HG03575 (cell line): ENCODE results near the gene RMRP.
A peak's percentile ranks its signal among the peaks of the same experiment; 100 is the strongest.

Experiments used
- ATAC-seq: cut with Tn5 transposase; IDR thresholded peaks from one replicate; pipeline ENCODE4 v1.9.1; 2021; ENCODE audit not compliant: unreplicated experiment, insufficient number of reproducible peaks, low FRiP score; ENCODE audit errors: extremely low read depth

RMRP gene

GRCh38 chr9:35673132-35674024 lies 15.6 kb upstream of the RMRP start, which contains the start of gene CA9:
Gene CA9 (plus strand): TSS chr9:35673928. CDS start chr9:35673960, 32 bp downstream.
- ATAC-seq: no peak

- no peak for ATAC-seq
Measured at GRCh38 chr9:35669331-35670145, 11.7 kb upstream of the RMRP start.

- ATAC-seq: no peak
Measured at GRCh38 chr9:35667939-35668338, 10.1 kb upstream of the RMRP start.

GRCh38 chr9:35666549-35666948 lies 8.7 kb upstream of the RMRP start:
- ATAC-seq: no peak

- ATAC-seq: no peak
Measured at GRCh38 chr9:35666045-35666444, 8.2 kb upstream of the RMRP start.

- ATAC-seq: no peak
Measured at GRCh38 chr9:35665471-35665818, 7.6 kb upstream of the RMRP start.

- no peak for ATAC-seq
Measured at GRCh38 chr9:35664531-35665470, 7.0 kb upstream of the RMRP start, which contains the start of gene ARHGEF39. Gene ARHGEF39 (minus strand): TSS chr9:35665195. CDS start chr9:35665169, 26 bp downstream.

- no peak for ATAC-seq
Measured at GRCh38 chr9:35662437-35662836, 4.6 kb upstream of the RMRP start.

GRCh38 chr9:35661756-35662350 lies 4.0 kb upstream of the RMRP start:
- no peak for ATAC-seq

GRCh38 chr9:35660966-35661415 lies 3.2 kb upstream of the RMRP start:
- no peak for ATAC-seq

- ATAC-seq: no peak
Measured at GRCh38 chr9:35659340-35659739, 1.5 kb upstream of the RMRP start.

GRCh38 chr9:35658968-35659220 lies 1.1 kb upstream of the RMRP start:
- no peak for ATAC-seq

- peak; percentile 22 for ATAC-seq
Measured at GRCh38 chr9:35658137-35658967, 533 bp upstream of the RMRP start, which contains the start of gene CCDC107. Gene CCDC107 (plus strand): TSS chr9:35658292. CDS start chr9:35658380, 88 bp downstream.

- no peak for ATAC-seq
Measured at GRCh38 chr9:35656831-35657545, 831 bp downstream of the RMRP start.

- no peak for ATAC-seq
Measured at GRCh38 chr9:35656348-35656747, 1.5 kb downstream of the RMRP start.

GRCh38 chr9:35653611-35654010 lies 4.2 kb downstream of the RMRP start:
- ATAC-seq: no peak

- no peak for ATAC-seq
Measured at GRCh38 chr9:35652829-35653209, 5.0 kb downstream of the RMRP start.
